Naive thymus-derived CD4-positive, alpha-beta T cell (primary cell): ENCODE measurements around the gene RNASE12. TPM values are rescaled to one million over a fixed set of nuclear protein-coding genes. Genes with fewer than 3 reads are reported as not detected.
"Not testable (repeated sequence)": the region's sequence is repeated elsewhere in the genome, so short reads cannot be mapped to it uniquely, and the experiment has no call there.

ENCODE experiments used
- ATAC-seq: fragments of 150-1000 bp; cut with Tn5 transposase; 2 replicates; pipeline ENCODE4 v1.10.0; 2021; ENCODE audit warnings: mild to moderate bottlenecking, moderate library complexity
- CTCF ChIA-PET: fragments of 350-600 bp; sonication (Branson Sonifier 250); formaldehyde crosslinking; loops from one replicate; lab custom pipeline; 2021; ENCODE audit warnings: antibody characterized with exemption; lab: Charles Lee
- POLR2A ChIA-PET: fragments of 350-600 bp; sonication (Branson Sonifier 250); formaldehyde crosslinking; loops from one replicate; lab custom pipeline; 2021; ENCODE audit warnings: antibody characterized with exemption, inconsistent platforms; lab: Charles Lee
- DNase-seq, 9 donors: peaks; one replicate each; pipeline versions ENCODE4 v3.0.0 to v3.0.0-alpha.2; 2020 to 2022; ENCODE audit warnings: mixed read lengths in 1 of 9
- H3K27ac ChIP-seq: one replicate; pipeline ENCODE4 v1.7.0; 2013; ENCODE audit warnings: mild to moderate bottlenecking, low read depth, low read length, moderate library complexity
- H3K27me3 ChIP-seq, 2 donors: one replicate each; pipeline ENCODE4 v1.7.0; 2013; ENCODE audit warnings: low read length in 2 of 2, mild to moderate bottlenecking in 2 of 2, moderate library complexity in 2 of 2; ENCODE audit not compliant: control insufficient read depth in 2 of 2, insufficient read depth in 2 of 2
- H3K36me3 ChIP-seq, 3 experiments: 1 replicate in 2 of 3; 2 replicates in 1 of 3; pipeline ENCODE4 v1.7.0; 2013; ENCODE audit warnings: low read length in 3 of 3, mild to moderate bottlenecking in 3 of 3, moderate library complexity in 1 of 3; ENCODE audit not compliant: insufficient read depth in 3 of 3, control insufficient read depth in 2 of 3
- H3K4me1 ChIP-seq, 2 donors: one replicate each; pipeline ENCODE4 v1.7.0; 2013; ENCODE audit warnings: low read length in 2 of 2, mild to moderate bottlenecking in 2 of 2, moderate library complexity in 1 of 2; ENCODE audit not compliant: control insufficient read depth in 2 of 2, insufficient read depth in 2 of 2
- H3K4me3 ChIP-seq: 2 replicates; pipeline ENCODE4 v1.7.0; 2013; ENCODE audit warnings: mild to moderate bottlenecking, low read length
- H3K9me3 ChIP-seq, 3 experiments: 1 replicate in 2 of 3; 2 replicates in 1 of 3; pipeline ENCODE4 v1.7.0; 2013; ENCODE audit warnings: low read length in 3 of 3; ENCODE audit not compliant: control insufficient read depth in 2 of 3
- H3K27ac Mint-ChIP-seq, 9 donors: one replicate each; pipeline ENCODE4 v1.8.0; 2020 to 2022; ENCODE audit warnings: mixed read lengths in 9 of 9, mild to moderate bottlenecking in 8 of 9, moderate library complexity in 5 of 9, inconsistent platforms in 2 of 9
- H3K27me3 Mint-ChIP-seq, 5 donors: one replicate each; pipeline ENCODE4 v1.8.0; 2021 to 2022; ENCODE audit warnings: mixed read lengths in 5 of 5, mild to moderate bottlenecking in 1 of 5
- H3K36me3 Mint-ChIP-seq, 5 donors: one replicate each; pipeline ENCODE4 v1.8.0; 2020 to 2022; ENCODE audit warnings: mixed read lengths in 5 of 5, mild to moderate bottlenecking in 3 of 5, inconsistent platforms in 1 of 5
- H3K4me1 Mint-ChIP-seq, 7 donors: one replicate each; pipeline ENCODE4 v1.8.0; 2020 to 2022; ENCODE audit warnings: mixed read lengths in 7 of 7, mild to moderate bottlenecking in 3 of 7, inconsistent platforms in 1 of 7
- H3K4me3 Mint-ChIP-seq, 10 donors: one replicate each; pipeline ENCODE4 v1.8.0; 2020 to 2022; ENCODE audit warnings: mild to moderate bottlenecking in 10 of 10, mixed read lengths in 10 of 10, moderate library complexity in 6 of 10, inconsistent platforms in 2 of 10
- H3K9me3 Mint-ChIP-seq, 11 donors: one replicate each; pipeline ENCODE4 v1.8.0; 2020 to 2022; ENCODE audit warnings: mixed read lengths in 11 of 11, mild to moderate bottlenecking in 4 of 11, inconsistent platforms in 1 of 11, moderate library complexity in 1 of 11
- intact Hi-C, 2 donors: fragments of 100-400 bp; cut with micrococcal nuclease; formaldehyde crosslinking; loops; one replicate each; pipeline ENCODE4 v1.15.1; 2023
- polyA plus RNA-seq, 2 donors: library from polyadenylated mRNA; unstranded; fragments of 300-500 nt; fragmentation: Illumina TruSeq; gene quantifications; one replicate each; pipeline ENCODE4 v1.2.3, GENCODE V29; 2021
- total RNA-seq, 6 experiments: library from RNA in 5 of 6; stranded (reverse) in 5 of 6; gene quantifications; 1 replicate in 5 of 6; 2 replicates in 1 of 6; pipeline ENCODE4 v1.2.3 and lab custom pipeline; 2021 to 2026

Gene RNASE12
- total and polyA plus RNA-seq, 7 experiments from 2014 or later = not detected

- Histone ChIP-seq H3K4me1 (no peaks in the 10 kb centered on the region), H3K27ac (no peak overlapping the region), H3K27me3 (no peaks in the 10 kb centered on the region), H3K36me3 (no peaks in the 10 kb centered on the region), H3K9me3 (no peaks in the 10 kb centered on the region), H3K4me3 (no peak overlapping the region)
- ChIA-PET POLR2A (no interaction called here), CTCF (no interaction called here)
- peaks cover 0 to 8% (median 0%) of the 10 kb centered on the region in 5 donors for H3K27me3 Mint-ChIP-seq
- H3K4me3 Mint-ChIP-seq = no peak overlapping the region
- DNase-seq = no peak
- H3K27ac Mint-ChIP-seq = peak overlapping the region in 1 of 9 donors; percentile 51
- no peaks in the 10 kb centered on the region for H3K36me3 Mint-ChIP-seq
- no peaks in the 10 kb centered on the region for H3K9me3 Mint-ChIP-seq
- intact Hi-C loops = no loop called here
- ATAC-seq = no peak
- H3K4me1 Mint-ChIP-seq = no peaks in the 10 kb centered on the region
These were observed 12.2 kb downstream of the RNASE12 start for GRCh38 chr14:20578784-20579502.

DNA sequence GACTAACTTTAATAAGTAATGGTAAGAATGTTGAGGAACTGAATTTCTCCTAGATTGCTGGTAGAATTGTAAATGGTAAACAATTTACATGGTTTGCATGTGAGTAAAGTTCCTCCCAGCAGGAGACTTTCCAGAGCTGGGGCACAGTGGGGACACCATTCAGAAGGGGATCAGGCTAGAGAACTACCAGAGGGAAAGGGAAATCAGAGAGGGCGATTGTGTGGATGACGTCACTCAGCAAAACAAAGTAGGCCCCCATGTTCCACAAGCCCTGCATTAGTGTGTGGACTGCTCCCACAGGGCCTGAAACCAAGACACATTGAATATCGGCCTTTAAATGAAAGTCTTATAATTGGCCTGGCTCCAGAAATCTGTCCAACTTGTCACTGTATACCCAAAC lies 12.9 kb downstream of the RNASE12 start:
- Histone ChIP-seq H3K36me3 (no peaks in the 10 kb centered on the region), H3K4me1 (no peaks in the 10 kb centered on the region), H3K4me3 (no peak overlapping the region), H3K27ac (no peak overlapping the region), H3K27me3 (no peaks in the 10 kb centered on the region), H3K9me3 (no peaks in the 10 kb centered on the region)
- Mint-ChIP-seq H3K4me1 (no peaks in the 10 kb centered on the region), H3K4me3 (no peak overlapping the region), H3K9me3 (no peaks in the 10 kb centered on the region), H3K27ac (peak overlapping the region in 1 of 9 donors; percentile 44), H3K36me3 (no peaks in the 10 kb centered on the region), H3K27me3 (peaks cover 0 to 8% (median 0%) of the 10 kb centered on the region in 5 donors)
- ChIA-PET POLR2A (no interaction called here), CTCF (no interaction called here)
- DNase-seq = no peak
- ATAC-seq = no peak
- intact Hi-C loops = no loop called here

DNA sequence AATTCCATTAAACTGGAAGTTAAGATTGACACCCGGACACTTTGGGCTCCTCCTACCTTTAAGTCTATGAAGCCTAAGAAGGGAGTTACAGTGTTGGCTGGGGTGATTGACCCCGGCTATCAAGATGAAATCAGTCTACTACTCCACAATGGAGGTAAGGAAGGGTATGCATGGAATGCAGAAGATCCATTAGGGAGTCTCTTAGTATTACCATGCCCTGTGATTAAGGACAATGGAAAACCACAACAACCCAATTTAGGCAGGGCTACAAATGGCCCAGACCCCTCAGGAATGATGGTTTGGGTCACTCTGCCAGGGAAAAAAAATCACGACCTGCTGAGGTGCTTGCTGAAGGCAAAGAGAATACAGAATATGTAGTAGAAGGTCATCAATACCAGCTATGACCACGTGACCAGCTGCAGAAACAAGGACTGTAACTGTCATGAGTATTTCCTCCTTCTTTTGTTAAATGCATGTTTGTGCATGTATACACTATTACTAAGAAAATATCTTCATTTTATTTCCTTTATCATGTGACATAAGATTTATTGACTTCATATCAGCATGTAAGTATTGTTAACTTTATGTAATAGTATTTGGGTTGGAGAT lies 18.7 kb downstream of the RNASE12 start:
- H3K4me1 Mint-ChIP-seq, H3K27me3 Mint-ChIP-seq, H3K36me3 Mint-ChIP-seq, CTCF ChIA-PET, DNase-seq, ATAC-seq, H3K27ac Mint-ChIP-seq, H3K4me3 ChIP-seq, H3K27me3 ChIP-seq, H3K4me1 ChIP-seq, intact Hi-C loops, H3K36me3 ChIP-seq, H3K27ac ChIP-seq, POLR2A ChIA-PET, H3K4me3 Mint-ChIP-seq: not testable (repeated sequence)
- peaks cover 0 to 15% (median 0%) of the 10 kb centered on the region in 3 experiments for H3K9me3 ChIP-seq
- peaks cover 0 to 24% (median 9%) of the 10 kb centered on the region in 11 donors for H3K9me3 Mint-ChIP-seq

DNA sequence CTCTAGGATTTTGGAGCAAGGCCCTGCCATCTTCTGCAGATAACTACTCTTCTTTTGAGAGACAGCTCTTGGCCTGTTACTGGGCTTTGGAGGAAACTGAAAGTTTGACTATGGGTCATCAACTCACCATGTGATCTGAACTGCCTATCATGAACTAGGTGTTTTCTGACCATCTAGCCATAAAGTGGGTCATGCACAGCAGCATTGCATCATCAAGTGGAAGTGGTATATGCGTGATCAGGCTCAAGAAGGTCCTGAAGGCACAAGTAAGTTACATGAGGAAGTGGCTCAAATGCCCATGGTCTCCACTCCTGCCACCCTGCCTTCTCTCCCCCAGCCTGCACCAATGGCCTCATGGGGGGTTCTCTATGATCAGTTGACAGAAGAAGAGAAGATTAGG lies 20.5 kb downstream of the RNASE12 start:
- ATAC-seq, H3K4me1 ChIP-seq, H3K4me3 ChIP-seq, H3K4me3 Mint-ChIP-seq, H3K27me3 Mint-ChIP-seq, DNase-seq, POLR2A ChIA-PET, CTCF ChIA-PET, intact Hi-C loops, H3K27me3 ChIP-seq, H3K36me3 ChIP-seq, H3K27ac ChIP-seq, H3K36me3 Mint-ChIP-seq: not testable (repeated sequence)
- Mint-ChIP-seq H3K4me1 (peaks cover 0 to 15% (median 11%) of the 10 kb centered on the region in 7 donors), H3K9me3 (peaks cover 0 to 29% (median 9%) of the 10 kb centered on the region in 11 donors), H3K27ac (peak overlapping the region in 1 of 9 donors; percentile 70)
- H3K9me3 ChIP-seq = peaks cover 0 to 15% (median 0%) of the 10 kb centered on the region in 3 experiments

DNA sequence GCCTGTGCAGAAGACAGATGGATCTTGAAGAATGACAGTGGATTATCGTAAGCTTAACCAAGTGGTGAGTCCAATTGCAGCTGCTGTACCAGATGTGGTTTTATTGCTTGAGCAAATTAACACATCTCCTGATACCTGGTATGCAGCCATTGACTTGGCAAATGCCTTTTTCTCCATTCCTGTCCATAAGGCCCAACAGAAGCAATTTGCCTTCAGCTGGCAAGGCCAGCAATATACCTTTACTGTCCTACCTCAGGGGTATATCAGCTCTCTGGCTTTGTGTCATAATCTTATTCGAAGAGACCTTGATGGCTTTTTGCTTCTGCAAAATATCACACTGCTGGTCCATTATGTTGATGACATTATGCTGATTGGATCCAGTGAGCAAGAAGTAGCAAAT lies 21.3 kb downstream of the RNASE12 start:
- POLR2A ChIA-PET, H3K27ac ChIP-seq, DNase-seq, intact Hi-C loops, H3K27me3 Mint-ChIP-seq, H3K27me3 ChIP-seq, H3K36me3 Mint-ChIP-seq, CTCF ChIA-PET, H3K4me1 ChIP-seq, H3K4me3 Mint-ChIP-seq, ATAC-seq, H3K36me3 ChIP-seq, H3K27ac Mint-ChIP-seq, H3K4me3 ChIP-seq: not testable (repeated sequence)
- Mint-ChIP-seq H3K4me1 (peaks cover 0 to 15% (median 11%) of the 10 kb centered on the region in 7 donors), H3K9me3 (peaks cover 0 to 29% (median 9%) of the 10 kb centered on the region in 11 donors)
- peaks cover 0 to 15% (median 0%) of the 10 kb centered on the region in 3 experiments for H3K9me3 ChIP-seq

DNA sequence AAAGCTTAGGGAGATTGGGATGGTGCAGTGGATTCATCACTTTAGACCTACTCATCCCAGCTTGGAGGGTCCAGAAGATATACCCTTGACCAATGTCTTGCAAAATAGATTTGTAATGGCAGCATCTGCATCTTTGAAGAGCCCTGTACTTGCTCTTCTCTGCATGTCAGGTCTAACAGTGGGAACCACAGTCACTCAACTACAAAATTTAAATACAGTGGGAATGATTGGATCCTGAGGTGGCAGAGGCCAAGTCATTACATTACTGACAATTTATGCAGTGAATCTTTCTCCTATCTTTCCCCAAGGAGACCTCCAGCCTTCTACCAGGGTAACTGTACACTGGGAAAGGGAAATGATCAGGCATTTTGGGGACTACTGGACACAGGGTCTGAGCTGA lies 22.1 kb downstream of the RNASE12 start:
- CTCF ChIA-PET = no interaction called here

More for the DNA sequence above, 22.1 kb downstream of the RNASE12 start:
- H3K4me1 ChIP-seq = no peaks in the 10 kb centered on the region
- peaks cover 0 to 15% (median 0%) of the 10 kb centered on the region in 3 experiments for H3K9me3 ChIP-seq
- H3K27me3 ChIP-seq = no peaks in the 10 kb centered on the region
- POLR2A ChIA-PET = no interaction called here
- Mint-ChIP-seq H3K4me1 (peaks cover 0 to 15% (median 11%) of the 10 kb centered on the region in 7 donors), H3K9me3 (peaks cover 0 to 29% (median 9%) of the 10 kb centered on the region in 11 donors), H3K4me3 (no peak overlapping the region), H3K27ac (no peak overlapping the region), H3K36me3 (peaks cover 0 to 4% (median 0%) of the 10 kb centered on the region in 5 donors), H3K27me3 (peaks cover 0 to 6% (median 0%) of the 10 kb centered on the region in 5 donors)
- no peak for DNase-seq
- no peak for ATAC-seq
- H3K4me3 ChIP-seq = no peak overlapping the region
- intact Hi-C loops = no loop called here
- H3K36me3 ChIP-seq = no peaks in the 10 kb centered on the region
- H3K27ac ChIP-seq = no peak overlapping the region
